ENCODE data around the gene DEPDC5.

The DEPDC5 gene

DNA sequence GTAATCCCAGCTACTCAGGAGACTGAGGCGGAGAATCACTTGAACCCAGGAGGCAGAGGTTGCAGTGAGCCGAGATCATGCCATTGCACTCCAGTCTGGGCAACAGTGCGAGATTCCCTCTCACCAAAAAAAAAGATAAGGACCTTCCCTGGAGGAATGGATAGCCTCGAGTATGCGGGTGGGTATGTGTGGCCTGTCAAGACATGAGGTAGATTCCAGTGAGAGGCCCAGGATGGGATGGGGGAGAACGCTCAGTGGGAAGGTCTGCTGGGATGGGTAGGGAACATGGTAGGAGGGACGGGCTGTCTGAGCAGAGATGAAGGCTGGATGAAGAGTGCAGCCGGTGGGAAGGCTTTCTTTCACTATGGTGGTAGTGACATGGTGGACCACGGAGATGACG is 151.5 kb downstream of the DEPDC5 start:
- no peak for TF ChIP-seq CTCF (IDR thresholded peaks at IDR 0.05; ENCODE audit: extremely low read depth, insufficient read depth, missing control alignments)
- no peak for DNase-seq (ENCODE audit: low spot score)
- in situ Hi-C loops (cut with MboI; ENCODE audit: low pct_unique_long_range_greater_than_20kb, low sequenced_read_pairs, unreplicated experiment) = no loop called here

DNA sequence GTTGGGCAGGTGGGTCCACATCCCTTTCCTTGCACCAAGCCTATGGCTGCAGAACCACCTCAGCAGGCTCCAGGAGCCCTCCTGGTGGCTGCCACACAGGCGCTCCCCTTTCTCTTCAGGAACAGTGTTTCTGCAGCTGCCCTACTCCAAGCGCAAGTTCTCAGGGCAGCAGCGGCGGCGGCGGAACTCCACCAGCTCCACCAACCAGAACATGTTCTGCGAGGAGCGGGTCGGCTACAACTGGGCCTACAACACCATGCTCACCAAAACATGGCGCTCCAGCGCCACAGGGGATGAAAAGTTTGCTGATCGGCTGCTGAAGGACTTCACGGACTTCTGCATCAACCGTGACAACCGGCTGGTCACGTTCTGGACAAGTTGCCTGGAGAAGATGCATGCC is 152.3 kb downstream of the DEPDC5 start:
- no peak for TF ChIP-seq CTCF (IDR thresholded peaks at IDR 0.05; ENCODE audit: extremely low read depth, insufficient read depth, missing control alignments)
- in situ Hi-C loops (cut with MboI; ENCODE audit: low pct_unique_long_range_greater_than_20kb, low sequenced_read_pairs, unreplicated experiment) = no loop called here

GRCh38 chr22:31906569-31906968 is 152.8 kb downstream of the DEPDC5 start:
- no peak for DNase-seq (ENCODE audit: low spot score)
- TF ChIP-seq CTCF (IDR thresholded peaks at IDR 0.05; ENCODE audit: extremely low read depth, insufficient read depth, missing control alignments) = no peak

More for the DNA sequence above, 152.3 kb downstream of the DEPDC5 start:
- no peak for DNase-seq (ENCODE audit: low spot score)

DNA sequence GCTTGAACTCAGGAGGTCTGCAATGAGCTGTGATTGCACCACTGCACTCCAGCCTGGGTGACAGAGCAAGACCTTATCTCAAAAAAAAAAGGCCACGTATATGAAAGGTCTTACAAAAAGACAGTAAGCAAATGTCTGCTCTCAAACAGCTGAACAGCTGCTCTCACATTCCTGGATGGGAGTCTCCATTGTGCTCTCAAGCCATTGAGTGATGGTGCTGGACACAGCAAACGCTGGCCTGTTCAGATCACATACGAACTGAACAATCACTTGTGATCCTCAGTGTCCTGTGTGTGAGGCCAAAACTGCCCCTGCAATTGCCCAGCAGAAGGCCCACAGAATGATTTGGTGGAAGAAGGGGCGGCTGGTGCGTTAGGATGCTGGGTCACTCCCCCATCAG is 156.2 kb downstream of the DEPDC5 start:
- no peak for DNase-seq (ENCODE audit: low spot score)
- in situ Hi-C loops (cut with MboI; ENCODE audit: low pct_unique_long_range_greater_than_20kb, low sequenced_read_pairs, unreplicated experiment) = no loop called here
- no peak for TF ChIP-seq CTCF (IDR thresholded peaks at IDR 0.05; ENCODE audit: extremely low read depth, insufficient read depth, missing control alignments)

More at GRCh38 chr22:31906569-31906968, 152.8 kb downstream of the DEPDC5 start:
- in situ Hi-C loops (cut with MboI; ENCODE audit: low pct_unique_long_range_greater_than_20kb, low sequenced_read_pairs, unreplicated experiment) = no loop called here

DNA sequence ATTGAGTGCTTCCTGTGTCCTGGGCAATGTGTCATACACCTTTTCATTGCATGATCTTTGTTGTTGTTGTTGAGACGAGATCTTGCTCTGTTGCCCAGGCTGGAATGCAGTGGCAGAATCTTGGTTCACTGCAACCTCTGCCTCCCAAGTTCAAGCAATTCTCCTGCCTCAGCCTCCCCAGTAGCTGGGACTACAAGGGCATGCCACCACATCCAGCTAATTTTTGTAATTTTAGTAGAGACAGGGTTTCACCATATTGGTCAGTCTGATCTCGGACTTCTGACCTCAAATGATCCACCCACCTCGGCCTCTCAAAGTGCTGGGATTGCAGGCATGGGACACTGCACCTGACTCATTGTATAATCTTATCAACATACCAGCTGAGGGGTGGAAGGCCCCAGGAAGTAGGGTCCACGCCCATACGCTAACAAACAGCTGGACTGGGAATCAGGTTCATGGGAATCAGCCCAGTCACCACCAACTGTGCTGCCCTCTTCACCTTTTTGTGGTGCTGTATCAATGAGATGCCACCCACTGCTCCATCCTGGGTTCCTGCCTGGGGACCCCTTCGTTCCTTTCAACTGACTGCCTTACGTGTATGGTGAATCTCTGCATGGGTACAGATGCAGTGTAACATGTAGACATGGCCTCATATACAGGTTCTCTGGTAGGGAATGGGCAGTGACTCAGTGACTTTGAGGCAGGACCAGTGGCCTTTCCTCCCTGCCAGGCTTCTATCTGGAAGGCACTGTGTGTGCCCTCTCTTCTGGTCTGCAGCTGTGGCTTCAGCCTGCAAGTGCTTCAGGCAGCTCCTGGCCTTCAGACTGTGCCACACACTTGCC is 158.0 kb downstream of the DEPDC5 start:
- in situ Hi-C loops (cut with MboI; ENCODE audit: low pct_unique_long_range_greater_than_20kb, low sequenced_read_pairs, unreplicated experiment) = no loop called here
- no peak for DNase-seq (ENCODE audit: low spot score)
- TF ChIP-seq CTCF (IDR thresholded peaks at IDR 0.05; ENCODE audit: extremely low read depth, insufficient read depth, missing control alignments) = no peak

- in situ Hi-C loops (cut with MboI; ENCODE audit: low pct_unique_long_range_greater_than_20kb, low sequenced_read_pairs, unreplicated experiment) = no loop called here
- no peak for TF ChIP-seq CTCF (IDR thresholded peaks at IDR 0.05; ENCODE audit: extremely low read depth, insufficient read depth, missing control alignments)
- DNase-seq (ENCODE audit: low spot score) = no peak
These were observed 158.6 kb downstream of the DEPDC5 start for GRCh38 chr22:31912407-31912743.
